Activated CD4-positive, alpha-beta T cell treated with anti-CD3 and anti-CD28 coated beads, Interleukin-2, amount 10 ng/mL, durations not matched to agents 24 days and 14 days (primary cell): ENCODE measurements around the gene TP53RK. TPM values are rescaled to one million over a fixed set of nuclear protein-coding genes. Genes with fewer than 3 reads are reported as not detected.
A peak's percentile ranks its signal among the peaks of the same experiment; 100 is the strongest.

Experiments
- DNase-seq: peaks from one replicate; pipeline ENCODE4 v3.0.0; 2022
- H3K27ac Mint-ChIP-seq: one replicate; pipeline ENCODE4 v1.8.0; 2022; ENCODE audit warnings: mild to moderate bottlenecking, mixed read lengths
- H3K27me3 Mint-ChIP-seq: one replicate; pipeline ENCODE4 v1.8.0; 2022; ENCODE audit warnings: mixed read lengths
- H3K36me3 Mint-ChIP-seq: one replicate; pipeline ENCODE4 v1.8.0; 2022; ENCODE audit warnings: low read depth, mild to moderate bottlenecking, mixed read lengths
- H3K4me1 Mint-ChIP-seq: one replicate; pipeline ENCODE4 v1.8.0; 2021; ENCODE audit warnings: mixed read lengths
- H3K4me3 Mint-ChIP-seq: one replicate; pipeline ENCODE4 v1.8.0; 2022; ENCODE audit warnings: mild to moderate bottlenecking, moderate library complexity, mixed read lengths
- H3K9me3 Mint-ChIP-seq: one replicate; pipeline ENCODE4 v1.8.0; 2021; ENCODE audit warnings: mixed read lengths
- intact Hi-C: fragments of 100-400 bp; cut with micrococcal nuclease; formaldehyde crosslinking; loops from one replicate; pipeline ENCODE4 v1.15.1; 2023
- total RNA-seq: library from RNA; stranded (reverse); gene quantifications from 2 replicates; pipeline ENCODE4 v1.2.3, GENCODE V29; 2022

Gene TP53RK
- 15.5 and 16.5 TPM in 2 replicates for total RNA-seq

DNA sequence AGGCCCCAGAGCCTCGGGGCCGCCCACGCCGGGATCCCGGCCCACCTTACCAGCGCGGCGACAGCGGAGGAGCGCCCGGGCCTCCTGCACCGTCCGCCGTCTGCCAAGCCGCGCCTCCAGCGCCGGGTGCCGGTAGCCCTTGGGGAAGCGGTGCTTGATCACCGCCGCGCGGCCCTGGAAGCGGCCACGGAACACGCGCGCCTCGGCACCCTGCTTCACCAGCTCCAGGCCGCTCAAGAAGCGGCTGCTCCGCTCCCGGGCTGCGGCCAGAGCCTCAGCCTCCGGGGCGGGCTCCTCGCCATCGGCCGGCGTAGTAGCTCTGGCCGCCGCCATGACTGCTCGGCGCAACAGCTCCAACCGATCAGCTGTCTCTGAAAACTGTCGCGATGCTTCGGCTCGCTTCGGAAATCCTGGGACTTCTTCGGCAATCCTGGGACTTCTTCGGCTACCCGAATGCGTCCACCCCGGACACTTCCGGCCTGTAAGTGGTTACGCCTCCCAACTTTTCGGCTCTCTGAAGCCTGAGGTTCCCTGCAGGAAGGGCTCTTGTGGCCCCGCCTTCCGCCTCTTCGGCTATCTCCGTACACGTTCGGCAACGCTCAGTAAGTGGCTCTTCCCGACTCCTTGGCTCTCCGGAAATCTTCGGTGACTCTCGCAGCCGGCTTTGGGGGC, at the start of gene TP53RK:
TSS of gene TP53RK (minus strand) at position 363 of the 672 bp plus-strand sequence. CDS start at position 333, 30 bp downstream.
- Mint-ChIP-seq H3K27me3 (peaks cover 2% of the 10 kb centered on the region), H3K9me3 (no peaks in the 10 kb centered on the region), H3K36me3 (peaks cover 20% of the 10 kb centered on the region), H3K4me3 (peak within 1 kb of the TSS; percentile 98), H3K27ac (peak within 1 kb of the TSS; percentile 97), H3K4me1 (peaks cover 39% of the 10 kb centered on the region)
- peak; percentile 99 for DNase-seq
- intact Hi-C loops = loop anchor here (2.0 to 5.0 kb wide), 6 partner anchors 136 to 668 kb away; partner anchors contain the start of genes CDH22, ELMO2 and ZMYND8

DNA sequence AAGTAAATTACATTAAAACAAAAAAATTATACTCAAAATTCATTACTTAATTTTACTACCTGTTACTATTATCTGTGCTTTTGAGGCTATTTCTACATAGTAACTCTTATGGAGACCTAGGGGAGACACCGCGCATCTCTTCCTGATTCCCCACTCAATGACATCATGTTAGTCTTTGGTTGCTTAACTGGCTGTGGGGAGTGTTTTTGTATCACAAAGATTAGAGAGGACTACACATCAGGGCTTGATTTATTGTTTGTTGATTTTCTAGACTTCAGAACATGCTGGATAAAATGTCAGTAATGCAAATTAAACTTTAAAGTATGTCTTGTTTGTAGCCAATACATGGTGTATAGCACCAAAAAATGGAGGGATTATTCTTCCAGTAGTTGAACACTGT, 46.2 kb upstream of the TP53RK start:
- Mint-ChIP-seq H3K36me3 (no peaks in the 10 kb centered on the region), H3K27ac (no peak overlapping the region), H3K4me3 (no peak overlapping the region), H3K4me1 (no peaks in the 10 kb centered on the region), H3K9me3 (peaks cover 9% of the 10 kb centered on the region), H3K27me3 (peaks cover 13% of the 10 kb centered on the region)
- intact Hi-C loops = no loop called here
- DNase-seq = no peak

DNA sequence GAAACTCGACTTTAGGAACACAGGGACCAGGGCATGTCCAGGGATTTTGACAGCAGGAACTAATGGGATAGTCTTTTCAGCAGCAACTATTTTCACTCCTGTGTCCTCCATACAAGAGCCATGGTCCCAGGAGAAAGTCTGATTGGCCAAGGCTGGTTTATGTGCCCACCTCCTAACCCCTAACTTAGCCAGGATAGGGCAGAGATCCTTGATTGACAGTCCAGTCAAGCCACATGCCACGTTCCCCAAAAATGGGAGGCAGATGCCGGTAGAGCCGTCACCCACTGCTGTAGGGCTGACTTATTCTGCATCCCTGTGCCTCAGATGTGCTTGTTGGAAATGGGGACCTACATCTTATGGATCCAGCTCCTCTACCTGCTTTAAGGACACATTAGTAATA, 42.5 kb upstream of the TP53RK start:
- intact Hi-C loops = no loop called here
- Mint-ChIP-seq H3K9me3 (peaks cover 7% of the 10 kb centered on the region), H3K4me1 (no peaks in the 10 kb centered on the region)

DNA sequence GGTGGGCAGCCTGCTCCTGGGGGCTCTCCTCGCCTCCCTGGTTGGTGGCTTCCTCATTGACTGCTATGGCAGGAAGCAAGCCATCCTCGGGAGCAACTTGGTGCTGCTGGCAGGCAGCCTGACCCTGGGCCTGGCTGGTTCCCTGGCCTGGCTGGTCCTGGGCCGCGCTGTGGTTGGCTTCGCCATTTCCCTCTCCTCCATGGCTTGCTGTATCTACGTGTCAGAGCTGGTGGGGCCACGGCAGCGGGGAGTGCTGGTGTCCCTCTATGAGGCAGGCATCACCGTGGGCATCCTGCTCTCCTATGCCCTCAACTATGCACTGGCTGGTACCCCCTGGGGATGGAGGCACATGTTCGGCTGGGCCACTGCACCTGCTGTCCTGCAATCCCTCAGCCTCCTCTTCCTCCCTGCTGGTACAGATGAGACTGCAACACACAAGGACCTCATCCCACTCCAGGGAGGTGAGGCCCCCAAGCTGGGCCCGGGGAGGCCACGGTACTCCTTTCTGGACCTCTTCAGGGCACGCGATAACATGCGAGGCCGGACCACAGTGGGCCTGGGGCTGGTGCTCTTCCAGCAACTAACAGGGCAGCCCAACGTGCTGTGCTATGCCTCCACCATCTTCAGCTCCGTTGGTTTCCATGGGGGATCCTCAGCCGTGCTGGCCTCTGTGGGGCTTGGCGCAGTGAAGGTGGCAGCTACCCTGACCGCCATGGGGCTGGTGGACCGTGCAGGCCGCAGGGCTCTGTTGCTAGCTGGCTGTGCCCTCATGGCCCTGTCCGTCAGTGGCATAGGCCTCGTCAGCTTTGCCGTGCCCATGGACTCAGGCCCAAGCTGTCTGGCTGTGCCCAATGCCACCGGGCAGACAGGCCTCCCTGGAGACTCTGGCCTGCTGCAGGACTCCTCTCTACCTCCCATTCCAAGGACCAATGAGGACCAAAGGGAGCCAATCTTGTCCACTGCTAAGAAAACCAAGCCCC, 36.2 kb upstream of the TP53RK start:
- Mint-ChIP-seq H3K4me1 (no peaks in the 10 kb centered on the region), H3K9me3 (peaks cover 10% of the 10 kb centered on the region), H3K27ac (no peak overlapping the region), H3K27me3 (no peaks in the 10 kb centered on the region), H3K36me3 (no peaks in the 10 kb centered on the region), H3K4me3 (no peak overlapping the region)
- DNase-seq = no peak
- intact Hi-C loops = no loop called here

More for the DNA sequence above, 42.5 kb upstream of the TP53RK start:
- Mint-ChIP-seq H3K27me3 (no peaks in the 10 kb centered on the region), H3K36me3 (no peaks in the 10 kb centered on the region), H3K4me3 (no peak overlapping the region), H3K27ac (no peak overlapping the region)
- DNase-seq = no peak

DNA sequence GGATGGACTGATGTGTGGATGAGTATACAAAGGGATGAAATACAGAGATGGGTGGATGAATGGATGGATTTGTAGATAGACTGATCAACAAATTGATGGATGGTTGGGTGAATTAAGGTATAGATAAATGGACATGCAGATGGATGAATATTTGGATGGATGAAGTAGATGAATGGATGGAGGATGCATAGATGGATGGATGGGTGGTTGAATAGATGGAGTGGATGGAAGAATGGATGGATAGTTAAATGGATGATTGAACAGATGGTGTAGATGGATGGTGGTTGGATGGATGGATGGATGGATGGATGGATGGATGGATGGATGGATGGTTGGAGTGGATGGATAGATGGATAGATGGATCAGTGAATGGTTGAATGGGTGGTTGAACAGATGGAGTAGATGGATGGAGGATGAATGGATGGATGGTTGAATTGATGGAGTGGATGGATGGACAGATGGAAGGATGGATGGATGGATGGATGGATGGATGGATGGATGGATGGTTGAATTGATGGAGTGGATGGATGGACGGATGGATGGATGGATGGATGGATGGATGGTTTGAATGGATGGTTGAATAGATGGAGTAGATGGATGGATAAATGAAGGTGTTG, 35.2 kb upstream of the TP53RK start:
- no peak overlapping the region for H3K4me3 Mint-ChIP-seq
- intact Hi-C loops = no loop called here
- no peaks in the 10 kb centered on the region for H3K27me3 Mint-ChIP-seq
- peaks cover 12% of the 10 kb centered on the region for H3K9me3 Mint-ChIP-seq
- no peak for DNase-seq
- no peaks in the 10 kb centered on the region for H3K4me1 Mint-ChIP-seq
- H3K27ac Mint-ChIP-seq = no peak overlapping the region
- H3K36me3 Mint-ChIP-seq = no peaks in the 10 kb centered on the region

GRCh38 chr20:46723039-46723438, 33.8 kb upstream of the TP53RK start:
- Mint-ChIP-seq H3K36me3 (no peaks in the 10 kb centered on the region), H3K4me1 (no peaks in the 10 kb centered on the region), H3K27ac (no peak overlapping the region), H3K27me3 (no peaks in the 10 kb centered on the region), H3K9me3 (peaks cover 12% of the 10 kb centered on the region), H3K4me3 (no peak overlapping the region)
- intact Hi-C loops = no loop called here
- no peak for DNase-seq

GRCh38 chr20:46722450-46722849, 33.2 kb upstream of the TP53RK start:
- H3K4me3 Mint-ChIP-seq = no peak overlapping the region
- no peak for DNase-seq
- intact Hi-C loops = no loop called here
- H3K27ac Mint-ChIP-seq = no peak overlapping the region
- H3K4me1 Mint-ChIP-seq = no peaks in the 10 kb centered on the region
- no peaks in the 10 kb centered on the region for H3K36me3 Mint-ChIP-seq
- peaks cover 12% of the 10 kb centered on the region for H3K9me3 Mint-ChIP-seq
- no peaks in the 10 kb centered on the region for H3K27me3 Mint-ChIP-seq

DNA sequence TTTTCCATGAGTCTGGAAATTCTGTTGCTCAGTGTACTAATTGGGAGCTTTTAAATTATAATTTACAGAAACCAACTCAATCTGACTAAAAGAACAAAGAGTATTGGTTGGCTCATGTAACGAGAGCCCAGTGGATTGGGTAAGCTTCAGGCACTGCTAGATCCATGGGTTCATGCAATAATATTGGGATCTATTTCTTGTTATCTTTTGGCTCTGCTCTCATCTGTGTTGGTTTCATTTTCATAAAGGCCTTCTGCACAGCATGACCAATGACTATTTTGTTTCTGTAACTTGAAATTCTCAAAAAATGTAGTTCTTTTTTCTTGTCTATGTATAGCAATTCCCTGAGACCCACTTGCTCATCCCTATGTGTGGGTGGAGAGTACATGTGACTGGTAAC, 32.2 kb upstream of the TP53RK start:
- intact Hi-C loops = no loop called here
- H3K27me3 Mint-ChIP-seq = peaks cover 2% of the 10 kb centered on the region
- H3K4me1 Mint-ChIP-seq = no peaks in the 10 kb centered on the region

GRCh38 chr20:46720776-46721425, 31.7 kb upstream of the TP53RK start:
- no peaks in the 10 kb centered on the region for H3K36me3 Mint-ChIP-seq
- H3K27ac Mint-ChIP-seq = no peak overlapping the region
- H3K27me3 Mint-ChIP-seq = peaks cover 2% of the 10 kb centered on the region
- intact Hi-C loops = no loop called here
- no peaks in the 10 kb centered on the region for H3K4me1 Mint-ChIP-seq
- H3K9me3 Mint-ChIP-seq = peaks cover 12% of the 10 kb centered on the region
- DNase-seq = no peak
- H3K4me3 Mint-ChIP-seq = no peak overlapping the region

More for the DNA sequence above, 32.2 kb upstream of the TP53RK start:
- H3K4me3 Mint-ChIP-seq = no peak overlapping the region
- H3K9me3 Mint-ChIP-seq = peaks cover 12% of the 10 kb centered on the region
- H3K27ac Mint-ChIP-seq = no peak overlapping the region
- no peak for DNase-seq
- no peaks in the 10 kb centered on the region for H3K36me3 Mint-ChIP-seq

DNA sequence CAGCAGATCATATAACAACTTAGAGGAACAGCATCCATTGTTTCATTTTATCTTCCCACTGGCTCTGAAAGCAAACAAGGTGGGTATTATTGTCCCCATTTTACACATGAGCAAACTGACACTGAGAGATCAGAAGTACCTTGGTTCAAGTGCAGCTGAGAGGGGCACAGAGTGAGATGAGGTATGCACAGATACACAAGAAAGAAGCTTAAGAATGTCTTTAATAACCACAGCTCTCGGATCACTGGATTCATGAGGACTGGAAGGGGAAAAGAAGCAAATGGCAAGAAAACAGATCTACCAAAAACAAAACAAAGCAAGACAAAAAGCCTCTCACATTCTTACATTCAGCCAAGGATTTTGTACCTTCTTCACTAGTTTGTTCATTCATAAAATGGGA, 30.8 kb upstream of the TP53RK start:
- Mint-ChIP-seq H3K4me1 (no peaks in the 10 kb centered on the region), H3K36me3 (no peaks in the 10 kb centered on the region), H3K4me3 (no peak overlapping the region), H3K27me3 (peaks cover 6% of the 10 kb centered on the region), H3K27ac (no peak overlapping the region), H3K9me3 (peaks cover 12% of the 10 kb centered on the region)
- DNase-seq = no peak
- intact Hi-C loops = no loop called here

GRCh38 chr20:46717818-46718541, 28.7 kb upstream of the TP53RK start:
- H3K27ac Mint-ChIP-seq = no peak overlapping the region
- intact Hi-C loops = no loop called here
- H3K27me3 Mint-ChIP-seq = peaks cover 11% of the 10 kb centered on the region
- H3K4me3 Mint-ChIP-seq = no peak overlapping the region
- no peak for DNase-seq
- no peaks in the 10 kb centered on the region for H3K36me3 Mint-ChIP-seq
- no peaks in the 10 kb centered on the region for H3K4me1 Mint-ChIP-seq
- peaks cover 12% of the 10 kb centered on the region for H3K9me3 Mint-ChIP-seq

GRCh38 chr20:46715292-46715756, 26.1 kb upstream of the TP53RK start:
- H3K36me3 Mint-ChIP-seq = peaks cover under 1% of the 10 kb centered on the region

More at GRCh38 chr20:46715292-46715756, 26.1 kb upstream of the TP53RK start:
- no peaks in the 10 kb centered on the region for H3K4me1 Mint-ChIP-seq
- no peak overlapping the region for H3K4me3 Mint-ChIP-seq
- intact Hi-C loops = no loop called here
- H3K27me3 Mint-ChIP-seq = peaks cover 31% of the 10 kb centered on the region
- no peak for DNase-seq
- H3K27ac Mint-ChIP-seq = no peak overlapping the region
- peaks cover 4% of the 10 kb centered on the region for H3K9me3 Mint-ChIP-seq
